SK-N-SH (cell line): ENCODE results near the gene FMNL2.

Experiments
- CTCF ChIP-seq: fragments of 200-600 bp; sonication (generic); IDR thresholded peaks from 2 replicates; pipeline ENCODE4 v1.6.1; 2017; ENCODE audit warnings: antibody characterized with exemption, mild to moderate bottlenecking, moderate library complexity
- ELF1 ChIP-seq: IDR thresholded peaks from 2 replicates; pipeline ENCODE4 v1.4.0; 2012
- EP300 ChIP-seq, 2 experiments: IDR thresholded peaks; 2 replicates each; pipeline versions ENCODE4 v1.4.0 to v1.6.1; 2012; ENCODE audit warnings: borderline replicate concordance in 1 of 2, low read depth in 1 of 2, low read length in 1 of 2
- GABPA ChIP-seq: IDR thresholded peaks from 2 replicates; pipeline ENCODE4 v1.4.0; 2012; ENCODE audit warnings: low read depth, mild to moderate bottlenecking
- MAX ChIP-seq: IDR thresholded peaks from 2 replicates; pipeline ENCODE4 v1.4.0; 2012; ENCODE audit warnings: low read depth
- POLR2AphosphoS5 ChIP-seq: IDR thresholded peaks from 2 replicates; pipeline ENCODE4 v1.6.1; 2012; ENCODE audit warnings: low read depth, low read length
- RFX5 ChIP-seq: IDR thresholded peaks from 2 replicates; pipeline ENCODE4 v1.6.1; 2012; ENCODE audit warnings: mild to moderate bottlenecking, improper control_type of control experiment, low read length
- TF ChIP-seq, protein P1 (sequence below): IDR thresholded peaks from 2 replicates; pipeline ENCODE4 v1.6.1; 2012; ENCODE audit warnings: mild to moderate bottlenecking, low read depth, low read length, moderate library complexity
- TF ChIP-seq, protein P2 (sequence below): fragments of 150-350 bp; IDR thresholded peaks from 2 replicates; pipeline ENCODE4 v1.6.1; 2016; ENCODE audit warnings: mild to moderate bottlenecking, low read depth, low read length
- TF ChIP-seq, protein P3 (sequence below): IDR thresholded peaks from 2 replicates; pipeline ENCODE4 v1.4.0; 2012; ENCODE audit warnings: low read depth, borderline replicate concordance

- TF ChIP-seq CTCF, result no peak
- no peak for TF ChIP-seq EP300 (IDR thresholded peaks at IDR 0.05; ENCODE audit: borderline replicate concordance in 1 of 2, low read depth in 1 of 2, low read length in 1 of 2)
- TF ChIP-seq, protein P1, sequence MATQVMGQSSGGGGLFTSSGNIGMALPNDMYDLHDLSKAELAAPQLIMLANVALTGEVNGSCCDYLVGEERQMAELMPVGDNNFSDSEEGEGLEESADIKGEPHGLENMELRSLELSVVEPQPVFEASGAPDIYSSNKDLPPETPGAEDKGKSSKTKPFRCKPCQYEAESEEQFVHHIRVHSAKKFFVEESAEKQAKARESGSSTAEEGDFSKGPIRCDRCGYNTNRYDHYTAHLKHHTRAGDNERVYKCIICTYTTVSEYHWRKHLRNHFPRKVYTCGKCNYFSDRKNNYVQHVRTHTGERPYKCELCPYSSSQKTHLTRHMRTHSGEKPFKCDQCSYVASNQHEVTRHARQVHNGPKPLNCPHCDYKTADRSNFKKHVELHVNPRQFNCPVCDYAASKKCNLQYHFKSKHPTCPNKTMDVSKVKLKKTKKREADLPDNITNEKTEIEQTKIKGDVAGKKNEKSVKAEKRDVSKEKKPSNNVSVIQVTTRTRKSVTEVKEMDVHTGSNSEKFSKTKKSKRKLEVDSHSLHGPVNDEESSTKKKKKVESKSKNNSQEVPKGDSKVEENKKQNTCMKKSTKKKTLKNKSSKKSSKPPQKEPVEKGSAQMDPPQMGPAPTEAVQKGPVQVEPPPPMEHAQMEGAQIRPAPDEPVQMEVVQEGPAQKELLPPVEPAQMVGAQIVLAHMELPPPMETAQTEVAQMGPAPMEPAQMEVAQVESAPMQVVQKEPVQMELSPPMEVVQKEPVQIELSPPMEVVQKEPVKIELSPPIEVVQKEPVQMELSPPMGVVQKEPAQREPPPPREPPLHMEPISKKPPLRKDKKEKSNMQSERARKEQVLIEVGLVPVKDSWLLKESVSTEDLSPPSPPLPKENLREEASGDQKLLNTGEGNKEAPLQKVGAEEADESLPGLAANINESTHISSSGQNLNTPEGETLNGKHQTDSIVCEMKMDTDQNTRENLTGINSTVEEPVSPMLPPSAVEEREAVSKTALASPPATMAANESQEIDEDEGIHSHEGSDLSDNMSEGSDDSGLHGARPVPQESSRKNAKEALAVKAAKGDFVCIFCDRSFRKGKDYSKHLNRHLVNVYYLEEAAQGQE, result no peak
- TF ChIP-seq MAX, result no peak
- TF ChIP-seq POLR2AphosphoS5, result no peak
- TF ChIP-seq ELF1, result no peak
- TF ChIP-seq, protein P2, sequence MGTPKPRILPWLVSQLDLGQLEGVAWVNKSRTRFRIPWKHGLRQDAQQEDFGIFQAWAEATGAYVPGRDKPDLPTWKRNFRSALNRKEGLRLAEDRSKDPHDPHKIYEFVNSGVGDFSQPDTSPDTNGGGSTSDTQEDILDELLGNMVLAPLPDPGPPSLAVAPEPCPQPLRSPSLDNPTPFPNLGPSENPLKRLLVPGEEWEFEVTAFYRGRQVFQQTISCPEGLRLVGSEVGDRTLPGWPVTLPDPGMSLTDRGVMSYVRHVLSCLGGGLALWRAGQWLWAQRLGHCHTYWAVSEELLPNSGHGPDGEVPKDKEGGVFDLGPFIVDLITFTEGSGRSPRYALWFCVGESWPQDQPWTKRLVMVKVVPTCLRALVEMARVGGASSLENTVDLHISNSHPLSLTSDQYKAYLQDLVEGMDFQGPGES, result no peak
- TF ChIP-seq RFX5, result no peak
- TF ChIP-seq, protein P3, sequence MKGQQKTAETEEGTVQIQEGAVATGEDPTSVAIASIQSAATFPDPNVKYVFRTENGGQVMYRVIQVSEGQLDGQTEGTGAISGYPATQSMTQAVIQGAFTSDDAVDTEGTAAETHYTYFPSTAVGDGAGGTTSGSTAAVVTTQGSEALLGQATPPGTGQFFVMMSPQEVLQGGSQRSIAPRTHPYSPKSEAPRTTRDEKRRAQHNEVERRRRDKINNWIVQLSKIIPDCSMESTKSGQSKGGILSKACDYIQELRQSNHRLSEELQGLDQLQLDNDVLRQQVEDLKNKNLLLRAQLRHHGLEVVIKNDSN, result no peak
- TF ChIP-seq GABPA, result no peak
These were observed 320.9 kb downstream of the FMNL2 start for GRCh38 chr2:152655880-152656279.
